Measurements from ENCODE around the gene PPFIBP2. TPM values are rescaled to one million over a fixed set of nuclear protein-coding genes. Genes with fewer than 3 reads are reported as not detected.

The PPFIBP2 gene
- total RNA-seq, 3 donors from 2014 or later = 32.3 to 56.1 (median 43.3) TPM

GRCh38 chr11:7523416-7524210 lies 9.8 kb downstream of the PPFIBP2 start:
- H3K27ac ChIP-seq = peak overlapping the region; percentile 64 to 71
- TF ChIP-seq POLR2A (IDR thresholded peaks at IDR 0.05) (no peak), POLR2AphosphoS5 (IDR thresholded peaks at IDR 0.05) (no peak), CTCF (IDR thresholded peaks at IDR 0.05) (no peak)
- H3K4me1 ChIP-seq = no peaks in the 10 kb centered on the region
- DNase-seq (ENCODE audit: low spot score in 2 of 2) = no peak
- no peak overlapping the region for H3K4me3 ChIP-seq
- H3K36me3 ChIP-seq = no peaks in the 10 kb centered on the region
- no peaks in the 10 kb centered on the region for H3K9me3 ChIP-seq
- H3K27me3 ChIP-seq = no peaks in the 10 kb centered on the region
- intact Hi-C loops (cut with DNase I; ENCODE audit: low total_unique reads) = no loop called here

GRCh38 chr11:7524462-7525235 lies 10.8 kb downstream of the PPFIBP2 start:
- intact Hi-C loops (cut with DNase I; ENCODE audit: low total_unique reads) = no loop called here
- no peaks in the 10 kb centered on the region for H3K4me1 ChIP-seq
- peak in 1 of 2 donors; percentile 88 for DNase-seq (ENCODE audit: low spot score in 2 of 2)

GRCh38 chr11:7525424-7525823 lies 11.6 kb downstream of the PPFIBP2 start:
- peak overlapping the region in 1 of 2 donors; percentile 64 for H3K27ac ChIP-seq
- no peaks in the 10 kb centered on the region for H3K9me3 ChIP-seq
- intact Hi-C loops (cut with DNase I; ENCODE audit: low total_unique reads) = no loop called here
- DNase-seq (ENCODE audit: low spot score in 2 of 2) = no peak
- no peaks in the 10 kb centered on the region for H3K36me3 ChIP-seq
- TF ChIP-seq POLR2A (IDR thresholded peaks at IDR 0.05) (no peak), POLR2AphosphoS5 (IDR thresholded peaks at IDR 0.05) (no peak), CTCF (IDR thresholded peaks at IDR 0.05) (no peak)
- no peak overlapping the region for H3K4me3 ChIP-seq
- H3K27me3 ChIP-seq = no peaks in the 10 kb centered on the region
- no peaks in the 10 kb centered on the region for H3K4me1 ChIP-seq

More at GRCh38 chr11:7524462-7525235, 10.8 kb downstream of the PPFIBP2 start:
- H3K9me3 ChIP-seq = no peaks in the 10 kb centered on the region
- H3K4me3 ChIP-seq = no peak overlapping the region
- peak overlapping the region; percentile 64 to 71 for H3K27ac ChIP-seq
- no peaks in the 10 kb centered on the region for H3K27me3 ChIP-seq
- H3K36me3 ChIP-seq = no peaks in the 10 kb centered on the region
- no peak for TF ChIP-seq CTCF (IDR thresholded peaks at IDR 0.05)
- no peak for TF ChIP-seq POLR2A (IDR thresholded peaks at IDR 0.05)
- peak in 1 of 3 donors; percentile 42 for TF ChIP-seq POLR2AphosphoS5 (IDR thresholded peaks at IDR 0.05)

GRCh38 chr11:7527029-7527428 lies 13.2 kb downstream of the PPFIBP2 start:
- Histone ChIP-seq H3K36me3 (no peaks in the 10 kb centered on the region), H3K27me3 (no peaks in the 10 kb centered on the region), H3K4me3 (no peak overlapping the region), H3K27ac (no peak overlapping the region), H3K4me1 (no peaks in the 10 kb centered on the region), H3K9me3 (no peaks in the 10 kb centered on the region)
- intact Hi-C loops (cut with DNase I; ENCODE audit: low total_unique reads) = no loop called here
- no peak for DNase-seq (ENCODE audit: low spot score in 2 of 2)
- no peak for TF ChIP-seq POLR2A (IDR thresholded peaks at IDR 0.05)

GRCh38 chr11:7528514-7529049 lies 14.8 kb downstream of the PPFIBP2 start:
- no peak for DNase-seq (ENCODE audit: low spot score in 2 of 2)
- no peaks in the 10 kb centered on the region for H3K9me3 ChIP-seq
- TF ChIP-seq CTCF (IDR thresholded peaks at IDR 0.05) = no peak
- no peak for TF ChIP-seq POLR2A (IDR thresholded peaks at IDR 0.05)
- TF ChIP-seq POLR2AphosphoS5 (IDR thresholded peaks at IDR 0.05) = no peak
- no peaks in the 10 kb centered on the region for H3K27me3 ChIP-seq
- H3K4me3 ChIP-seq = no peak overlapping the region
- intact Hi-C loops (cut with DNase I; ENCODE audit: low total_unique reads) = no loop called here
- no peak overlapping the region for H3K27ac ChIP-seq
- H3K36me3 ChIP-seq = no peaks in the 10 kb centered on the region
- no peaks in the 10 kb centered on the region for H3K4me1 ChIP-seq

All from breast epithelium (tissue), 4 donors.